ENCODE measurements around the gene RANBP1. TPM values are rescaled to one million over a fixed set of nuclear protein-coding genes. Genes with fewer than 3 reads are reported as not detected.

RANBP1 gene
- total RNA-seq, 1 experiment from 2014 or later, result 195 TPM

DNA sequence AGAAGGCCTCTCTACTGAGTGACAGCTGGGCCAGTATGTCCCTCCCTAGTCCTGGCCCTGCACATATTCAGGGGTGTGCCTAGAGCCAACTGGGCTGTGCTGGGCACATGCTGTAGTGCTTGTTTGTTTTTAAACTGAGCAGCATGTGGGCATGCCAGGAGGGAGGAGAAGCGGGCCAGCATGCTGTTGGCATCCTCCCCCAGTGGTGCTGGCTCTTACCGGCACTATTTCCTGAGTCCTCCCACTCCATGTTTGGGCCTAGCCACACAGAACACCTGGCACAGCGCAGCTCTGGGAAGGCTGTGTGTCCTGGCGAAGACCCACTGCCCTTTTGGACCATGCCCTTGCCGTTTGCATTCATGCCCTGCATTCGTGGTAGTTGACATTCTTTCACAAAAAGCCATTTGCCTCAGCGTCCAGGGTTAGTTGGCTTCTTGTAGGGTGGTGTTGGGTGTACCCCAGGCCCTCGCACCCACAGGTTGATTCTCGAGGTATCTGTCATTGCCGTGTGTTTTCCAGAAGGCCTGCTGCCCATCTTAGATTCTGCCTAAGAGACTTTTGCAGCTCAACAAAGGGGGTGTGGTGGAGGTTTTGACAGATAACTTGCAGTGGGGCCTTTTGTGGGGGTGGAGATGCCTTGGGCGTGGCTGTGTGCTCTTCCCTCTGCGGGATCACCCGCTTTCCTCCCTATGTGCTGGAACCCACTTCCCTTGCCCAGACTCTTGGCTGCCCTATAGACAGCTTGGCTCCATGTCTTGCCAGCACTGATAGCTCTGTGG is 22.3 kb upstream of the RANBP1 start:
- Mint-ChIP-seq H3K4me1 (ENCODE audit: insufficient read depth, unreplicated experiment) (no peaks in the 10 kb centered on the region), H3K27me3 (ENCODE audit: insufficient read depth, unreplicated experiment) (no peaks in the 10 kb centered on the region), H3K4me3 (ENCODE audit: unreplicated experiment) (no peak overlapping the region), H3K36me3 (ENCODE audit: insufficient read depth, unreplicated experiment) (peaks cover 88% of the 10 kb centered on the region), H3K27ac (ENCODE audit: low read depth, unreplicated experiment) (no peak overlapping the region), H3K9me3 (ENCODE audit: unreplicated experiment) (no peaks in the 10 kb centered on the region)
- TF ChIP-seq, protein P1, sequence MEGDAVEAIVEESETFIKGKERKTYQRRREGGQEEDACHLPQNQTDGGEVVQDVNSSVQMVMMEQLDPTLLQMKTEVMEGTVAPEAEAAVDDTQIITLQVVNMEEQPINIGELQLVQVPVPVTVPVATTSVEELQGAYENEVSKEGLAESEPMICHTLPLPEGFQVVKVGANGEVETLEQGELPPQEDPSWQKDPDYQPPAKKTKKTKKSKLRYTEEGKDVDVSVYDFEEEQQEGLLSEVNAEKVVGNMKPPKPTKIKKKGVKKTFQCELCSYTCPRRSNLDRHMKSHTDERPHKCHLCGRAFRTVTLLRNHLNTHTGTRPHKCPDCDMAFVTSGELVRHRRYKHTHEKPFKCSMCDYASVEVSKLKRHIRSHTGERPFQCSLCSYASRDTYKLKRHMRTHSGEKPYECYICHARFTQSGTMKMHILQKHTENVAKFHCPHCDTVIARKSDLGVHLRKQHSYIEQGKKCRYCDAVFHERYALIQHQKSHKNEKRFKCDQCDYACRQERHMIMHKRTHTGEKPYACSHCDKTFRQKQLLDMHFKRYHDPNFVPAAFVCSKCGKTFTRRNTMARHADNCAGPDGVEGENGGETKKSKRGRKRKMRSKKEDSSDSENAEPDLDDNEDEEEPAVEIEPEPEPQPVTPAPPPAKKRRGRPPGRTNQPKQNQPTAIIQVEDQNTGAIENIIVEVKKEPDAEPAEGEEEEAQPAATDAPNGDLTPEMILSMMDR (IDR thresholded peaks at IDR 0.05; ENCODE audit: unreplicated experiment), result no peak
- BruUV-seq (replicated peaks), result no TSS peak
- CTCF ChIA-PET, result interaction anchor here (0.6 to 0.9 kb wide), 2 partner anchors 64 to 515 kb away, joined by 3 to 4 read pairs; no protein-coding TSS in a partner anchor
- POLR2A ChIA-PET, result no interaction called here
- DNase-seq (ENCODE audit: unreplicated experiment), result no peak
- intact Hi-C loops (cut with micrococcal nuclease), result no loop called here

DNA sequence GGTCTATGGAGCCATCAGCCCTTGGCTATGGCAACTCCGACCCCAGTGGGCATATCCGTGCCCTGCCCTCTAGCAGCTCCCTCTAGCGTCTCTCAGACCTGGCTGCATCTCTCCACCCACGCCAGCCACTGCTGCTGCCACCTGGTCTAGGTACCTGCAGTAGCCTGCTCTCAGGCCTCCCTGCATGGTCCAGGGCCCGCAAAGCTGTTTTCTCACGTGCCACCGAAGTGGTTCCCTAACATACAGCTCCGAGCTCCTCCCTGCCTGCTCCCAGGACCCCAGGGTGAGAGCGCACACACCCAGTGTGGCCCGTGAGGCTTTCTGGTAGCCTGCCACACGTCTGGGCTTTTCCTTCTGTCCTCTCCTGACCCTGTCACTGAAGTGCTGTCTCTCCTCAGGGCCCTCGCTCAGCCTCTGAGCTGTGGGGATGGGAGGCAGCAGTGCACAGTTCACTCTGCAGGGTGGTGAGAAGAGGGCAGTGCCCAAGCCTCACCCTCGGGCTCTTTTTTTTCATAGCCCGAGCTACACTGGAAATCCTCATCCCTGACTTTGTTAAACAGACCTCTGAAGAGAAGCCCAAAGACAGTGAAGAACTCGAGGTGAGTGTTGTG is 21.6 kb upstream of the RANBP1 start:
- Mint-ChIP-seq H3K4me3 (ENCODE audit: unreplicated experiment) (no peak overlapping the region), H3K9me3 (ENCODE audit: unreplicated experiment) (no peaks in the 10 kb centered on the region)
- CTCF ChIA-PET, result interaction anchor here (0.5 to 0.9 kb wide), 3 partner anchors 14 to 514 kb away, joined by 3 to 4 read pairs (median 3); no protein-coding TSS in a partner anchor

DNA sequence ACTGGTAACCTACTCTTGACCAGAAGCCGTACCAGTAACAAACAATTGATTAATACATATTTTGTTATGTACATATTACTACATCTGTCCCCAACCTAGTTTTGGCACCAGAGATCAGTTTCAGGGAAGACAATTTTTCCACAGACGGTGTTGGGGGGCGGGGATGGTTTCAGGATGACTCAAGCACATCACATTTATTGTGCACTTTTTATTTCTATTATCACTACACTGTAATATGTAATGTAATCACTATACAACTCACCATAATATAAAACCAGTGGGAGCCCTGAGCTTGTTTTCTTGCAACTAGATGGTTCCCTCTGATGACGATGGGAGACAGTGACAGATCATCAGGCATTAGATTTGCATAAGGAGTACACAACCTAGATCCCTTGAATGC is 20.4 kb upstream of the RANBP1 start:
- intact Hi-C loops (cut with micrococcal nuclease), result no loop called here
- DNase-seq (ENCODE audit: unreplicated experiment), result no peak
- no peak overlapping the region for H3K4me3 Mint-ChIP-seq (ENCODE audit: unreplicated experiment)
- H3K36me3 Mint-ChIP-seq (ENCODE audit: insufficient read depth, unreplicated experiment), result peaks cover 80% of the 10 kb centered on the region
- BruUV-seq (replicated peaks), result no TSS peak
- TF ChIP-seq, protein P1 (IDR thresholded peaks at IDR 0.05; ENCODE audit: unreplicated experiment), result no peak
- ChIA-PET POLR2A (interaction anchor here (1.1 to 1.6 kb wide), 2 partner anchors 13 to 16 kb away, joined by 4 to 5 read pairs; partner anchors contain the start of gene DGCR8), CTCF (no interaction called here)
- H3K27ac Mint-ChIP-seq (ENCODE audit: low read depth, unreplicated experiment), result no peak overlapping the region
- no peaks in the 10 kb centered on the region for H3K9me3 Mint-ChIP-seq (ENCODE audit: unreplicated experiment)
- no peaks in the 10 kb centered on the region for H3K4me1 Mint-ChIP-seq (ENCODE audit: insufficient read depth, unreplicated experiment)
- H3K27me3 Mint-ChIP-seq (ENCODE audit: insufficient read depth, unreplicated experiment), result no peaks in the 10 kb centered on the region

More for the DNA sequence above, 21.6 kb upstream of the RANBP1 start:
- intact Hi-C loops (cut with micrococcal nuclease), result no loop called here
- BruUV-seq (replicated peaks), result no TSS peak
- POLR2A ChIA-PET, result interaction anchor here (0.5 kb wide), 1 partner anchor 24 kb away, joined by 3 read pairs; no protein-coding TSS in a partner anchor
- Mint-ChIP-seq H3K36me3 (ENCODE audit: insufficient read depth, unreplicated experiment) (peaks cover 81% of the 10 kb centered on the region), H3K27me3 (ENCODE audit: insufficient read depth, unreplicated experiment) (no peaks in the 10 kb centered on the region), H3K4me1 (ENCODE audit: insufficient read depth, unreplicated experiment) (no peaks in the 10 kb centered on the region), H3K27ac (ENCODE audit: low read depth, unreplicated experiment) (no peak overlapping the region)
- TF ChIP-seq, protein P1 (IDR thresholded peaks at IDR 0.05; ENCODE audit: unreplicated experiment), result no peak
- no peak for DNase-seq (ENCODE audit: unreplicated experiment)
